IMR-90 (cell line): Measurements from ENCODE around the gene FAT1. TPM values are rescaled to one million over a fixed set of nuclear protein-coding genes. Genes with fewer than 3 reads are reported as not detected.
A peak's percentile ranks its signal among the peaks of the same experiment; 100 is the strongest.

ENCODE experiments used
- ATAC-seq: fragments of 200-7000 bp; cut with Tn5 transposase; 2 replicates; pipeline ENCODE4 v1.9.1; 2020; ENCODE audit warnings: low read depth, mild to moderate bottlenecking, moderate library complexity
- BruUV-seq: library from RNA; stranded (reverse); fragments of 400-500 nt; replicated peaks from 2 replicates; lab custom pipeline; 2021; lab: Mats Ljungman, UMichigan
- CTCF ChIA-PET: fragments of 300-600 bp; formaldehyde crosslinking; extraction: SDS; loops from one replicate; lab custom pipeline; 2021; ENCODE audit warnings: antibody characterized with exemption; lab: Yijun Ruan, JAX
- POLR2A ChIA-PET: fragments of 300-600 bp; sonication (Branson Sonifier 250); formaldehyde crosslinking; loops from one replicate; lab custom pipeline; 2022; ENCODE audit warnings: antibody characterized with exemption; ENCODE audit not compliant: unreplicated experiment; lab: Charles Lee
- DNase-seq: peaks from one replicate; pipeline ENCODE4 v3.0.0; 2013
- H2AFZ ChIP-seq: replicated peaks from 2 replicates; pipeline ENCODE3; 2013; ENCODE audit warnings: low read length, mild to moderate bottlenecking; ENCODE audit not compliant: poor library complexity
- H2AK5ac ChIP-seq: 2 replicates; pipeline ENCODE4 v1.6.1; 2013; ENCODE audit warnings: low read depth, low read length, inconsistent platforms
- H2AK9ac ChIP-seq: replicated peaks from 2 replicates; pipeline ENCODE3; 2013; ENCODE audit warnings: mild to moderate bottlenecking, low read depth, low read length, moderate library complexity; ENCODE audit not compliant: poor library complexity
- H2BK120ac ChIP-seq: 2 replicates; pipeline ENCODE4 v1.6.1; 2013; ENCODE audit warnings: low read depth, low read length, inconsistent platforms
- H2BK15ac ChIP-seq: 3 replicates; pipeline ENCODE4 v1.6.1; 2013; ENCODE audit warnings: low read depth, low read length, inconsistent platforms
- H2BK20ac ChIP-seq: 2 replicates; pipeline ENCODE4 v1.6.1; 2013; ENCODE audit warnings: low read depth, mild to moderate bottlenecking, inconsistent platforms, low read length, moderate library complexity
- H2BK5ac ChIP-seq: 2 replicates; pipeline ENCODE4 v1.6.1; 2013; ENCODE audit warnings: mild to moderate bottlenecking, low read depth, low read length, inconsistent platforms; ENCODE audit not compliant: poor library complexity, severe bottlenecking
- H3K14ac ChIP-seq: replicated peaks from 2 replicates; pipeline ENCODE4 v1.6.1; 2013; ENCODE audit warnings: low read depth, low read length, inconsistent platforms
- H3K18ac ChIP-seq: 2 replicates; pipeline ENCODE4 v1.6.1; 2013; ENCODE audit warnings: low read depth, low read length, control low read depth
- H3K23ac ChIP-seq: 2 replicates; pipeline ENCODE4 v1.6.1; 2013; ENCODE audit warnings: low read depth, low read length, inconsistent platforms
- H3K27ac ChIP-seq: 2 replicates; pipeline ENCODE4 v1.5.1; 2013; ENCODE audit warnings: mild to moderate bottlenecking, control low read depth, low read length; ENCODE audit not compliant: insufficient read depth
- H3K27me3 ChIP-seq: 2 replicates; pipeline ENCODE4 v1.6.1; 2013; ENCODE audit warnings: low read length; ENCODE audit not compliant: control insufficient read depth, insufficient read depth
- H3K36me3 ChIP-seq: 2 replicates; pipeline ENCODE4 v1.6.1; 2013; ENCODE audit warnings: low read length, mixed read lengths; ENCODE audit not compliant: control insufficient read depth, insufficient read depth
- H3K4ac ChIP-seq: 2 replicates; pipeline ENCODE4 v1.6.1; 2013; ENCODE audit warnings: low read depth, low read length, inconsistent platforms
- H3K4me1 ChIP-seq: 2 replicates; pipeline ENCODE4 v1.6.1; 2013; ENCODE audit warnings: low read length, mixed read lengths; ENCODE audit not compliant: control insufficient read depth, insufficient read depth
- H3K4me2 ChIP-seq: 2 replicates; pipeline ENCODE4 v1.6.1; 2013; ENCODE audit warnings: low read depth, mild to moderate bottlenecking, control low read depth, low read length, moderate library complexity
- H3K4me3 ChIP-seq: 2 replicates; pipeline ENCODE4 v1.5.1; 2013; ENCODE audit warnings: low read depth, mild to moderate bottlenecking, control low read depth, low read length, moderate library complexity; ENCODE audit not compliant: insufficient read depth
- H3K56ac ChIP-seq: 2 replicates; pipeline ENCODE4 v1.6.1; 2013; ENCODE audit warnings: low read length, inconsistent platforms; ENCODE audit not compliant: insufficient read depth; ENCODE audit errors: extremely low read depth
- H3K79me1 ChIP-seq, 2 experiments: 2 replicates each; pipeline ENCODE4 v1.6.1; 2013; ENCODE audit warnings: low read length in 2 of 2, inconsistent platforms in 1 of 2, low read depth in 1 of 2
- H3K9ac ChIP-seq: 2 replicates; pipeline ENCODE4 v1.6.1; 2013; ENCODE audit warnings: low read depth, low read length, control low read depth
- H3K9me1 ChIP-seq: 2 replicates; pipeline ENCODE4 v1.6.1; 2013; ENCODE audit warnings: low read length, inconsistent platforms; ENCODE audit not compliant: insufficient read depth
- H3K9me3 ChIP-seq: 2 replicates; pipeline ENCODE4 v1.6.1; 2013; ENCODE audit warnings: low read length; ENCODE audit not compliant: control insufficient read depth, insufficient read depth
- H4K20me1 ChIP-seq: 2 replicates; pipeline ENCODE4 v1.6.1; 2013; ENCODE audit warnings: low read length, inconsistent platforms; ENCODE audit not compliant: insufficient read depth
- H4K5ac ChIP-seq: 2 replicates; pipeline ENCODE4 v1.6.1; 2013; ENCODE audit warnings: mild to moderate bottlenecking, low read depth, low read length, control low read depth
- H4K8ac ChIP-seq, 2 experiments: 2 replicates each; pipeline ENCODE4 v1.6.1; 2013; ENCODE audit warnings: low read depth in 2 of 2, low read length in 2 of 2, control low read depth in 1 of 2, inconsistent platforms in 1 of 2
- H4K91ac ChIP-seq: 2 replicates; pipeline ENCODE4 v1.6.1; 2013; ENCODE audit warnings: low read depth, low read length, inconsistent platforms; ENCODE audit not compliant: insufficient read depth
- BHLHE40 ChIP-seq: fragments of 150-350 bp; IDR thresholded peaks from 2 replicates; pipeline ENCODE4 v1.6.1; 2016; ENCODE audit warnings: mild to moderate bottlenecking, low read depth, low read length
- CEBPB ChIP-seq: IDR thresholded peaks from 2 replicates; pipeline ENCODE4 v1.6.1; 2012; ENCODE audit warnings: low read depth, low read length, improper control_type of control experiment
- CHD1 ChIP-seq: IDR thresholded peaks from 2 replicates; pipeline ENCODE4 v1.6.1; 2012; ENCODE audit warnings: low read depth, low read length, improper control_type of control experiment
- CTCF ChIP-seq: conservative IDR thresholded peaks from 2 replicates; pipeline ENCODE4 v1.5.1; 2012; ENCODE audit warnings: mild to moderate bottlenecking, low read depth, low read length, improper control_type of control experiment
- FOS ChIP-seq: fragments of 150-350 bp; IDR thresholded peaks from 2 replicates; pipeline ENCODE4 v1.6.1; 2016; ENCODE audit warnings: low read depth, low read length
- MAFK ChIP-seq: IDR thresholded peaks from 2 replicates; pipeline ENCODE4 v1.6.1; 2012; ENCODE audit warnings: low read depth, low read length, improper control_type of control experiment
- MAZ ChIP-seq: IDR thresholded peaks from 2 replicates; pipeline ENCODE4 v1.6.1; 2012; ENCODE audit warnings: low read depth, mild to moderate bottlenecking, low read length, improper control_type of control experiment, moderate library complexity, borderline replicate concordance
- MXI1 ChIP-seq: IDR thresholded peaks from 2 replicates; pipeline ENCODE4 v1.6.1; 2012; ENCODE audit warnings: low read depth, mild to moderate bottlenecking, low read length, moderate library complexity, borderline replicate concordance
- NFE2L2 ChIP-seq: fragments of 150-350 bp; IDR thresholded peaks from 2 replicates; pipeline ENCODE4 v1.6.1; 2016; ENCODE audit warnings: low read depth, mild to moderate bottlenecking, low read length
- POLR2A ChIP-seq: IDR thresholded peaks from 2 replicates; pipeline ENCODE4 v1.6.1; 2012; ENCODE audit warnings: mild to moderate bottlenecking, low read depth, low read length
- RAD21 ChIP-seq: IDR thresholded peaks from 2 replicates; pipeline ENCODE4 v1.6.1; 2012; ENCODE audit warnings: low read length, improper control_type of control experiment
- RCOR1 ChIP-seq: IDR thresholded peaks from 2 replicates; pipeline ENCODE4 v1.6.1; 2012; ENCODE audit warnings: mild to moderate bottlenecking, low read length, improper control_type of control experiment; ENCODE audit not compliant: insufficient replicate concordance
- RFX5 ChIP-seq: IDR thresholded peaks from 2 replicates; pipeline ENCODE4 v1.8.0; 2012; ENCODE audit warnings: low read depth, mild to moderate bottlenecking, low read length, moderate library complexity
- SMC3 ChIP-seq: fragments of 150-350 bp; IDR thresholded peaks from 2 replicates; pipeline ENCODE4 v1.6.1; 2016; ENCODE audit warnings: low read depth, mild to moderate bottlenecking, antibody characterized with exemption, low read length, moderate library complexity
- WGBS, 2 experiments: methylation state at CpG; one replicate each; pipeline versions ENCODE4 v1.1.5 to v1.1.7; 2013; ENCODE audit warnings: missing lambda C conversion rate in 2 of 2; ENCODE audit not compliant: insufficient read length in 1 of 2; ENCODE audit errors: extremely low coverage in 2 of 2; 5-methylcytosine and 5-hydroxymethylcytosine counted together
- dilution Hi-C: fragments of 300-500 bp; cut with HindIII; formaldehyde crosslinking; loops from one replicate; pipeline ENCODE4 v1.14.3; 2018; ENCODE audit warnings: low sequenced_read_pairs; ENCODE audit not compliant: unreplicated experiment
- in situ Hi-C: fragments of 300-500 bp; cut with MboI; formaldehyde crosslinking; loops from 3 replicates; pipeline ENCODE4 v1.14.3; 2019; ENCODE audit warnings: low sequenced_read_pairs, inconsistent platforms, mixed read lengths
- intact Hi-C: fragments of 100-400 bp; cut with micrococcal nuclease; formaldehyde crosslinking; loops from 2 replicates; pipeline ENCODE4 v1.10.0; 2022
- polyA plus RNA-seq, 3 experiments: library from polyadenylated mRNA; depleted of rRNA; stranded (reverse); fragments of >200 nt; gene quantifications; 2 replicates each; pipeline ENCODE4 v1.2.3, GENCODE V29; 2012; ENCODE audit warnings: low replicate concordance in 1 of 3
- total RNA-seq: library from RNA; depleted of rRNA; stranded (reverse); fragments of >200 nt; gene quantifications from 2 replicates; pipeline ENCODE4 v1.2.3, GENCODE V29; 2012
- TF ChIP-seq, protein P1 (sequence below): fragments of 150-350 bp; IDR thresholded peaks from 2 replicates; pipeline ENCODE4 v1.6.1; 2016; ENCODE audit warnings: low read depth, mild to moderate bottlenecking, low read length, moderate library complexity, borderline replicate concordance
- TF ChIP-seq, protein P2 (sequence below): fragments of 150-350 bp; IDR thresholded peaks from 2 replicates; pipeline ENCODE4 v1.6.1; 2017; ENCODE audit warnings: mild to moderate bottlenecking, antibody characterized with exemption, low read length, low read depth

The FAT1 gene
- total and polyA plus RNA-seq, 2 of the 4 experiments (the other 2 are of a cell fraction) = 156 to 519 TPM

GRCh38 chr4:186651624-186652023 lies 72.0 kb downstream of the FAT1 start:
- Histone ChIP-seq H3K79me1 (peaks cover 37 to 86% of the 10 kb centered on the region in 2 experiments), H3K27ac (no peak overlapping the region), H3K56ac (no peak overlapping the region), H3K9me1 (peaks cover 36% of the 10 kb centered on the region), H3K27me3 (no peaks in the 10 kb centered on the region), H3K4me1 (peaks cover 8% of the 10 kb centered on the region), H2AK5ac (no peak overlapping the region), H3K18ac (no peak overlapping the region), H2BK120ac (no peak overlapping the region), H2BK20ac (no peak overlapping the region), H4K20me1 (peaks cover 76% of the 10 kb centered on the region), H2AK9ac (no peak overlapping the region), H3K14ac (no peak overlapping the region), H2AFZ (no peak overlapping the region), H3K9me3 (no peaks in the 10 kb centered on the region), H3K4me3 (no peak overlapping the region), H3K9ac (no peak overlapping the region), H2BK15ac (no peak overlapping the region), H4K5ac (no peak overlapping the region), H2BK5ac (no peak overlapping the region), H4K91ac (no peak overlapping the region), H3K36me3 (peaks cover 47% of the 10 kb centered on the region), H3K23ac (no peak overlapping the region), H3K4me2 (no peak overlapping the region), H4K8ac (peak overlapping the region in 1 of 2 experiments; percentile 66; a peak in 1 of 4 replicates), H3K4ac (no peak overlapping the region)
- intact Hi-C loops = no loop called here
- ChIA-PET CTCF (no interaction called here), POLR2A (no interaction called here)
- no peak for DNase-seq
- dilution Hi-C loops = no loop called here
- WGBS, 2 experiments = 84% methylated on average over 13 of the region's 21 CpGs; no CpG with 5 or more reads in 1 of the 2 experiments
- ATAC-seq = no peak
- TF ChIP-seq BHLHE40 = no peak
- TF ChIP-seq RFX5 = no peak
- TF ChIP-seq CTCF = no peak
- TF ChIP-seq CEBPB = no peak
- TF ChIP-seq RAD21 = no peak
- no peak for TF ChIP-seq MAFK
- no peak for TF ChIP-seq NFE2L2
- TF ChIP-seq MXI1 = no peak
- TF ChIP-seq RCOR1 = no peak
- no peak for TF ChIP-seq MAZ
- no peak for TF ChIP-seq POLR2A
- TF ChIP-seq, protein P1, sequence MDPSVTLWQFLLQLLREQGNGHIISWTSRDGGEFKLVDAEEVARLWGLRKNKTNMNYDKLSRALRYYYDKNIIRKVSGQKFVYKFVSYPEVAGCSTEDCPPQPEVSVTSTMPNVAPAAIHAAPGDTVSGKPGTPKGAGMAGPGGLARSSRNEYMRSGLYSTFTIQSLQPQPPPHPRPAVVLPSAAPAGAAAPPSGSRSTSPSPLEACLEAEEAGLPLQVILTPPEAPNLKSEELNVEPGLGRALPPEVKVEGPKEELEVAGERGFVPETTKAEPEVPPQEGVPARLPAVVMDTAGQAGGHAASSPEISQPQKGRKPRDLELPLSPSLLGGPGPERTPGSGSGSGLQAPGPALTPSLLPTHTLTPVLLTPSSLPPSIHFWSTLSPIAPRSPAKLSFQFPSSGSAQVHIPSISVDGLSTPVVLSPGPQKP = no peak
- TF ChIP-seq, protein P2, sequence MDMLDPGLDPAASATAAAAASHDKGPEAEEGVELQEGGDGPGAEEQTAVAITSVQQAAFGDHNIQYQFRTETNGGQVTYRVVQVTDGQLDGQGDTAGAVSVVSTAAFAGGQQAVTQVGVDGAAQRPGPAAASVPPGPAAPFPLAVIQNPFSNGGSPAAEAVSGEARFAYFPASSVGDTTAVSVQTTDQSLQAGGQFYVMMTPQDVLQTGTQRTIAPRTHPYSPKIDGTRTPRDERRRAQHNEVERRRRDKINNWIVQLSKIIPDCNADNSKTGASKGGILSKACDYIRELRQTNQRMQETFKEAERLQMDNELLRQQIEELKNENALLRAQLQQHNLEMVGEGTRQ = no peak
- no peak for TF ChIP-seq CHD1
- no peak for TF ChIP-seq FOS
- no peak for TF ChIP-seq SMC3
- no TSS peak for BruUV-seq
- in situ Hi-C loops = no loop called here
